GM18951 (cell line): ENCODE measurements around the gene TCFL5.

Source experiments
- POLR2A ChIP-seq: IDR thresholded peaks from 4 replicates; pipeline ENCODE4 v1.6.1; 2011; ENCODE audit warnings: mild to moderate bottlenecking; ENCODE audit not compliant: insufficient read length, insufficient read depth; ENCODE audit errors: extremely low read depth
- in situ Hi-C: fragments of 300-500 bp; cut with MboI; formaldehyde crosslinking; loops from one replicate; pipeline ENCODE4 v1.12.0; 2022; ENCODE audit warnings: low sequenced_read_pairs, mixed read lengths, inconsistent platforms; ENCODE audit not compliant: unreplicated experiment

Gene TCFL5

DNA sequence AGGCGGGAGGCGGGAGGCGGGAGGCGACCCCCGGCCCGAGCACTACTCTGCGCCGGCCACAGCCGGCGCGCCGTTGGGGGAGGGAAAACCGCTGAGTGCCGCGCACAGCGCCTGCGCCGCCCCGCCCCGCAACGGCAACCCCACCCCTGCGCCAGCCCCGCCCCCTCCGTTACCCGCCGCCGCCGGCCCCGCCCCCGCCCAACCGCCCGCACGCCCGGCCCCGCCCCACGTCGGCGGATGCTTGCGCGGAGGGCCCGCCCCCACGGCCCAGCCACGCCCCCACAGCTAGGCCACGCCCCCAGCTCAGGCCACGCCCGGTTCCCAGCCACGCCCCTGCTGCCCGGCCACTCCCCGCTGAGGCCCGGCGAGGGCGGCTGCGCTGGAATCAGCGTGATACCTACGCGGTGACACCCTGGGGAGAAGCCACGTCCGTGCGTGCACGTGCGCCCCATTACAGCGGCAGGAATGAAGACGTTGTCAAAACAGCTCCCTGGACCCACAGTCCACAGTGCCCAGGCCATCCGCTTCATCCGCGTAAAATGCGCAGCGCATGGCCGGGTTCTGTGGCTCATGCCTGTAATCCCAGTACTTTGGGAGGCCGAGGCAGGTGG is at the start of gene TCFL5:
TSS of gene TCFL5 (minus strand) at position 97 of the 611 bp plus-strand sequence. CDS start 152 bp downstream, outside the sequence.
- in situ Hi-C loops = no loop called here
- TF ChIP-seq POLR2A = peak; percentile 48

DNA sequence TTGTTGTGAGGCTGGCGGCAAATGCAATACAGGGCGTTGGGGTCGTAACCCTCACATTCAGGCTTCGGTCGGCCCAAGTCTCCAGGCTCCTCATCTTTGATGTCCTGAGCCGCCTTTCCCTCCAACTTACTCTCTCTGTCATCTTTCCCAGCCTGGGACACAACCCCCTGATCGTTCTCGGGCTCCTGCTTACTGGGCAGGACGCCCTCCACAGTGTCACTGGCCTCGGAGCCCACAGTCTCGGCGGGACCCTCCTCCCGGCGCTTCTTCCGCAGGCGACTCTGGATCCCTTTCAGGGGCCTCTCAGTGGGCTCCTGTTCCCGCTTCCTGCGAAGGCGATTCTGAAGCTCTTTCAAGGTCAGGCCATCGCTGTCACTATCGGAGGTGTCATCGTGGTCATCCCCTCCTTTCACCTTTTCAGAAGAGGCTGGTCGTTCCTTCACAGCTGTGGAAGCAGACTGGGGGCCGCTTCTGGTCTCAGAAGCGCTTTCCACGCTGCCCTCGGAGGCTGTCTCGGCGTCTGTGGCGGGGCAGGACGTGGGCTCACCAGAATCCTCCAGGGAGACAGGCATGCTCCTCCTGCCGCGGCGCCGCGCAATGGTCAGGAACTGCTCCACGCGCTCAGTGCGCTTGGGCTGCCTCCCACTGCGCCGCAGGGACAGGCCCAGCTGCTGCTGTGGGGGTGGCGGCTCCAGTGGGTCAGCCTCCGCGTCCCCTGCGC is 49.3 kb upstream of the TCFL5 start:
- TF ChIP-seq POLR2A = no peak
- in situ Hi-C loops = no loop called here

DNA sequence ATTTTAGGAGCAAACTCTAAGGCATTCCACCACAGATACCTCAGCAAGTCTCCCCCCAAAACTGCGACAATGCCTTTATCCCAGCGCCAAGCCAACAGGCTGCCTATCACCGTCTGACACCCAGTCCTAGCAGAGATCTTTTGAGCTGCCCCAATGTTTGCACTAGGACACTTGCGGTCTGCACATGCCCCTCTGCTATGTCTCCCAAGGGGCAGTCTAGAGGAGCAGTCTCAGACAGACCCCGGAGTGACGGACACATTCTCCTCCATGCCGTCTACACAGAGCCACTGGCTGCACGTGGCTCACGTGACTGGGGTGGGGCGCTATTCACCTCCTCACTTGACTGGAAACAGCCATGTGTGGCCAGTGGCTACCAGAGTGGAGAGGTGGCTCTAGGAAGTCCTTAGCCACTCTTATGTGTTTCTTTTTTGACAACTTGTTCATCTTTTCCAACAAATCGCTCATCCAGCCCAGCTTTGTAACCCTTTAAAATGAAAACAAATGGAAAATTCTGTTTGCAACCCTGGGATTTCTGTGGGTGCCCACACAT is 48.7 kb upstream of the TCFL5 start:
- TF ChIP-seq POLR2A = no peak
- in situ Hi-C loops = no loop called here

DNA sequence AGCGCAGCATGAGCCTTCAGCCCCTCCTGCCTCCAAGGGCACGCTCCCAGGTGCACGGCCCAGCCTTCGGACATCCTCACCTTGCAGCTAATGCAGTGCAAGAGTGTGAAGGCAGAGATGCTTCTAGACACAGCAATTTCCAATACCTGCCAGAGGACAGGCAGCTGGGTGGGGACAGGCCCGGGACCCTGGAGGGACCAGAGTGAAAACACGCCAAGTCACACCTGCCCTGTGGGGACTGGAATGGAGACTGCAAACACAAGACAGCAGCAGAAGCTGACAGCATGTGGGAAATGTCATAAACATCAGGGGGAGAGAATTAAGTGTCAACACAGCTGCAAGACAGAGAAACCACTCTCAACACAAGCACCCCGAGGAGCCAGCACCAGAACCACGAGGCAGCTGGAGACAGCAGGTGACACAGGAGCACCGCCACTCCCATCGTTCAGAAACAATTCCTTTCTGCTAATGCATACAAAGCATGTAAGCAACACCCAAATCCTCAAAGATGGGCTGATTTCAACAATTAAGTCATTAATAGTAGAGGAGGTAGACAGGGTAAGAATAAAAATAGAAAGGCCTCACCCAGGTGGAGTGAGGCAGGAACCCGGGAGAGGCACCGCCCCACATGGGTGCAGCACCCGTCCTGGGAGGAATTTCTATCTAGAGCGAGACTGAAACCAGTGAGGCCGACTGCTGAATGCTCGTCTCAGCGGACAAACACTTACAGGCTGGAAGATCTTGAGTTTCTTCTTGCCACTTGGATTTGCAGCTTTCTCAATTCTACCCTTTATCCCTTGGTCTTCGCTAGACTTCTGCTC is 47.6 kb upstream of the TCFL5 start:
- in situ Hi-C loops = loop anchor here (5.0 kb wide), 1 partner anchor 37 kb away; no protein-coding TSS in a partner anchor
- no peak for TF ChIP-seq POLR2A

DNA sequence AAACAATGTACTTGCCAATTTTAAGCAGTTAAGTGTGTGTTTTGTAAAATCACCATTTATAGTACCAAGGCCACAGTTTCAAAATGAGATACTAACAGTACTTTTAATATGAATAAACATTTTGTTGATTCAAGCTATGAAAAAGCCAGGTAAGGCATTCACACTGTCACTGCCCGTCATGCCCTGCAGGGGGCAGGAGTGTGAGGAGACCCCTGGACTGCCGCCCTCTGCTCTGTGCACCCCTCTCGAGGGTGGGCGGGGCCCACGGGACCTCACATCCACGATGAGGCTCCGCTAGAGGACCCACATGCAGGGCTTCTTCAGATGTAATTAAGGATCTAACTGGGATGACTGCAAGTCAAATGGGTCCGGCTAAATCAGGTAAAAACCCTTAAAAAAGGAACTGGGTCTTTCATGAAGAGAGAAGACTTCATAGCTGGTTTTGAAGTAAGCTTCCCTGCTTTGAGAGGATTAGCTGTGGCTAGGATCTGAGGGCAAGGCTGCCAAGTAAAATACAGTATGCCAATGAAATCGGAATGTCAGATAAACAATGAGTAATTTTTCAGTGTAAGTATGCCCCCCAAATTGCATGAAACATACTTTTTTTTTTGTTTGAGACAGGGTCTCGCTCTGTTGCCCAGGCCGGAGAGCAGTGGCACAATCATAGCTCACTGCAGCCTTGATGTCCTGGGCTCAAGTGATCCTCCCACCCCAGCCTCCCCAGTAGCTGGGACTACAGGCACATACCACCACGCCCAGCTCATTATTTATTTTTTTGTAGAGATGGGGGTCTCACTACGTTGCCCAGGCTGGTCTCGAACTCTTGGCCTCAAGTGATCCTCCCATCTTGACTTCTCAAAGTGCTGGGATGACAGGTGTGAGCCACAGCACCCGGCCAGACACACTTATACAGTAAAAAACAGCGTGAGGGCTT is 46.0 kb upstream of the TCFL5 start:
- TF ChIP-seq POLR2A = no peak
- in situ Hi-C loops = loop anchor here (5.0 kb wide), 1 partner anchor 35 kb away; no protein-coding TSS in a partner anchor

DNA sequence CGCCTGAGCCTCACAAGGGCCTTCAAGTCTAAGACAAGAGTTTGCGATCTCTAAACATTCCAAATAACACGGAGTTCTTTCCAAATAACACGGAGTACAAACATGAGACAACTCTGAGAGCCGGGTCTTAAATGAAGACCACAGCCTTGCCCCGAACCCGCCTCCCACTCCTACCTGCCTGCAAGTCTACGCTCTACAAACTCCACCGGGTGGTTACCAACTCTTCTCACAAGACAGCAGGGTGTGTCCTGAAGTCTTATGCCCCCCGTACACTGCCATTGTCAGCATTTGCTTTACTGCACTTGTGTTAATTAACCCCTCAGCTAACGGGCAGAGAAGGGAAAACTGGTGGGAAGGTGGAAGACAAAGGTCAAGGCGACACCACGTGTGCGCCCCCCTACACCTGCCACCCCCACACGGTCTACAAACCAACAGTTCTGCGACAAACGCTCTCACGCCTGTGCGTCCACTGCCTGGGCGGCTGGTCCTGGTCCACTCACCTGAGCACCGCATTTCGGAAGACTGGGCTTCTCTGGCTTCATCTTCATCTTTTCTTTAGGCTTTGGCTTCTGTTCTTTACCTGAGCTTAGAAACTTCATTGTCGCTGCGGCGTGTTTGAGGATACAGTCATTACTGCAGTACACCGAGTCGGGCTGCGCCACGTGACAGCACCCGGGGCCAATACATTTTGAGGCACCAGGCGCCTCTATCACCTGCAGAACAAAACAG is 45.2 kb upstream of the TCFL5 start:
- no peak for TF ChIP-seq POLR2A
- in situ Hi-C loops = loop anchor here (5.0 kb wide), 1 partner anchor 35 kb away; no protein-coding TSS in a partner anchor

DNA sequence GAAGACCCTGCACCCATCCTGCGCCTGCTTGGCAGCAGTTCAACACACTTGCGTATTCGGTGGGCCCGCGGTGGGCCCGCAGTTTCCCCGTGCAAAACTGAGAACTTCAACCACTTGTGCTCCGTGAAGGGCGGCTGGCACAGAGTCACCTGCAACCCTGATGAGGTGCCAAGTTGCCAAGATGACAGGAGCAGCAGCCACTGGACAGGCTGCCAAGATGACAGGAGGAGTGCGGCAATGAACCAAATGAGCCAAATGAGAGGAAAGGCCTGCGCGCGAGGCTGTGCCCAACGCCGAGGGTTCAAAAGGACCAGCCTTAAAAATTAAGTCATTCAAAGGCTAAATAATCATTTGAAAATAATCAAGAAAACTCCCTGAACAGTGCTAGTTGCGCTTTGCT is 44.6 kb upstream of the TCFL5 start:
- in situ Hi-C loops = loop anchor here (5.0 kb wide), 1 partner anchor 34 kb away; no protein-coding TSS in a partner anchor
- no peak for TF ChIP-seq POLR2A

DNA sequence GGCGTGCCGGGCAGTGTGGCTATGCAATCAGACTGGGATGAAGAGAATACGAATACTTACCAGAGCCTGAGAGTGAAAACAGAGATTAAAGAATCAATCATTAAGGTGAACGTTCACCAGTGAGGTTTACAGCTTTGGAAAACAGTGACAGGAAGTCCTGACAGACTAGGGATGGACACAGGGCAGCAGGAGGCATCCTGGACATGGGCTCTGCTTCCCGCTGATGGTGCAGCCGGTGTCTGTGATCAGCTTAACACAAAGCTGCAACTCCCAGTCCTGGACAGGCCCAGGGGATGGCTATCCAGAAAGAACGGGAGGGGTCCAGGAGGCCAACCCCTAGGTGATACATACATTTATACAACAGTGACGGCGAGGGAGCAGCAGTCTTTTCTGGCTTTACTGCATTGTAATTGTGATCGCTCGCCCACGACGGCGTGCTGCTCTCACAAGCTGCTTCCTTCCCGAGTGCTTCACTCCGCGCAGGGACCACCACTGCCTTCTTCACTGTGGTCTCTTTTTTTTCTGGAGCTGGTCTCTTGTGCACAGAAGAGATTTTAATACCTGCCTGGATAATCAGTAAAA is 44.0 kb upstream of the TCFL5 start:
- in situ Hi-C loops = loop anchor here (5.0 kb wide), 1 partner anchor 33 kb away; no protein-coding TSS in a partner anchor
- TF ChIP-seq POLR2A = no peak

DNA sequence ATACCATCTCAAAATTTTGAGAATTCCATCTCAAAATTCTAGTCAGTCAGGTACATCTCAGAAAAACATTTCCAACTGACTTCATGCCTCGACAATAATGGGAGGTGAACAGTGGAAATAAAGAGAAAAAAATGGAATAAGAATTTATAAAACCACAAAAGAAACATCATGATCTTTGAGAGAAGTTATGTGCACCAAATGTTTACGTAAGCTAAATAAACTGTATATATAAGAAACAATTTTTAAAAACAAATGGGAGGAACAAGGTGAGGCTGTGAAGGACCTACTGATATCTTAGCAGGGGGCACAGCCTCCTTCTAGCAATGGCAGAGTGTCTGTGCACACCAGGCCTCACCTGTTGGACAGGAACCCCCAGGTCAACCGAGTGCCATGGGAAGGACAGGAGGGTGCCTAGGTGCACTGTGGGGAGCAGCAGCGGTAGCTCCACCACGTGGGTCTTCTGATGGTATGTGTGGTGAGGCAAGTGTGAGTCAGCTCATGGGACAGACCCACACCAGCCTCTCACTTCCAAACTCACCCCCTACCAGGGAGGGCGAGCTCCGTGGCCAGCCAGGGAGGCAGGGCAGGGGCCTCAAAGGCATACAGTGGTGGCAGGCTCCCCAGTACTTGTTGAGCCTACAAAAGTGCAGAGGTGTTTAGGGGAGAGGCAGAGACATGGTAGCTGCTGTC is 41.4 kb upstream of the TCFL5 start:
- in situ Hi-C loops = no loop called here
- TF ChIP-seq POLR2A = no peak

DNA sequence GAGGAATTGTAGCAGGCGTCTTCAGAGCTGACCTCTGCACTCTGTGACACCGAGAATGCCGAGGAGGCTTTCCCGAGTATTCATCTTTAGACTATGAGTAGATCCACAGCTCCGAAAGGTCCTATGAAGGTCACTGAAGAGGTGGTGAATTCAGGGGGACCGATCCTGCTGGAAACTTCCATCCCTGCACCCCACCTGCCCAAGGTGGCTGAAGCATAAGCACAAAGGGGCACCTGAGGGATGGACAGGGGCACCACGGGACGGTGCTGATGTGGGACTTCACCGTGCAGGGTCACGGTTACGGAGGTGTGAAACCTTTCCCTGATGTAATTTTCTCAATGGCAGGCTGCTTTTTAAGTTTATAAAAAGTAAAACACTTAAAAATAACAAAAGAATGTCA is 40.3 kb upstream of the TCFL5 start:
- in situ Hi-C loops = no loop called here
- TF ChIP-seq POLR2A = no peak

DNA sequence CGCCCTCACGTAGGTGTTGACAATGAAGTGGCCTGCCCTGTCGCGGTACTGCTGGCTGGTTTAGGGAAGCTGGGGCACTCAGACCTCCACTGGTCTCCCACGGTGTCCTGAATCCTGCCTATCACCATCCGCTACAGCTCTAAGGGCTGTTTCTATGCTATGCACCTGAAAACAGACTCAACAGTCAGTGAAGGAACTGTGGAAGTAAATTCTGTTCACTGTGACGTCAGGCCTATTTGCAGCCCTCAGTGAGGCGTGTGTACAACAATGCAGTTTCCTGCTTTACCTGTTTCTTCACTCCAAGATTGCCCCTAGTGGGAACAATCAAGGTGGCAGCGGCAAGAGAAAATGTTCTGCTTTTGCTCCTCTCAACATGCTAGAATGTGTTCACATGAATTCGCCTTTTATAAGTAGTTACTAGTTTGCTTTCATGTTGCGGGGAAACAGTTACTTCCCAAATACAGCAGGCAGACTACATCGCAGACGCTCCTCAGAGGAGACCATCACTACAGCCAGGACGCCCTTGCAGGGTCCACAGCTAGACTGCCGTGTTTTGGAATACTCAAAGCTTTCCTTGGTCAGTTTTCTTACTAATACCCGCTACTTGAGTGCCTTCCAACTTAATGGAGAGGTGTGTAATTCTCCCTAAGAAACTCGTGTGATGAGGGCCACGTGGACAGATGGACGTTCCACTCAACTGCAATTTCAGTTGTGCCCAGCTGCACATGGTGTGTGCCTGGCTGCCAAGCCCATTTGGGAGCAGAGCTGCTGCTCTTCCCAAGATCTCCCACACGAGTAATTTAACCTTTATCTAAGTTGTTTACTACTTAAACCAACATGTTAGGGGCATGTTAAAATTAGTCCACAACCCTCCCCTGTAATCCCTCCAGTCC is 39.3 kb upstream of the TCFL5 start:
- in situ Hi-C loops = no loop called here
- no peak for TF ChIP-seq POLR2A
